SK-N-SH (cell line): ENCODE measurements around the gene FOXF1. TPM values are rescaled to one million over a fixed set of nuclear protein-coding genes. Genes with fewer than 3 reads are reported as not detected.

Source experiments
- CTCF ChIA-PET: fragments of 300-600, 350-600 bp; formaldehyde crosslinking; extraction: SDS; loops from one replicate; lab custom pipeline; 2021; lab: Yijun Ruan, JAX
- POLR2A ChIA-PET: fragments of 350-600 bp; sonication (Branson Sonifier 250); formaldehyde crosslinking; extraction: SDS; loops from one replicate; lab custom pipeline; 2020; ENCODE audit warnings: antibody characterized with exemption, inconsistent platforms; lab: Yijun Ruan, JAX
- DNase-seq: peaks from one replicate; pipeline ENCODE4 v3.0.0; 2012
- H2AFZ ChIP-seq: fragments of 200-600 bp; sonication (generic); 2 replicates; pipeline ENCODE4 v1.8.1; 2016; ENCODE audit warnings: antibody characterized with exemption, mild to moderate bottlenecking, low read depth
- H3F3A ChIP-seq: fragments of 200-600 bp; sonication (generic); replicated peaks from 2 replicates; pipeline ENCODE3; 2016; ENCODE audit warnings: antibody characterized with exemption, mild to moderate bottlenecking; ENCODE audit not compliant: insufficient read depth
- H3K27ac ChIP-seq, 2 experiments: fragments of 200-500 bp in 1 of 2; fragments of 200-600 bp in 1 of 2; sonication (Bioruptor generic) in 1 of 2; sonication (generic), shearing (Covaris generic) in 1 of 2; 2 replicates each; pipeline versions ENCODE4 v1.5.1 to v1.6.1; 2014 to 2016; ENCODE audit warnings: low read depth in 2 of 2, inconsistent platforms in 1 of 2, low read length in 1 of 2, mild to moderate bottlenecking in 1 of 2, mixed read lengths in 1 of 2
- H3K27me3 ChIP-seq: fragments of 200-600 bp; sonication (generic), shearing (Covaris generic); 2 replicates; pipeline ENCODE4 v1.6.1; 2016; ENCODE audit warnings: mixed run types; ENCODE audit not compliant: insufficient read depth
- H3K36me3 ChIP-seq, 2 experiments: fragments of 200-500 bp in 1 of 2; fragments of 200-600 bp in 1 of 2; sonication (Bioruptor generic) in 1 of 2; sonication (generic) in 1 of 2; replicated peaks in 1 of 2; 2 replicates each; pipeline versions ENCODE3 to v1.5.1; 2014 to 2016; ENCODE audit warnings: low read length in 1 of 2, mild to moderate bottlenecking in 1 of 2; ENCODE audit not compliant: insufficient read depth in 2 of 2, control insufficient read depth in 1 of 2
- H3K4me1 ChIP-seq, 2 experiments: fragments of 200-500 bp in 1 of 2; fragments of 200-600 bp in 1 of 2; sonication (Bioruptor generic) in 1 of 2; sonication (generic), shearing (Covaris generic) in 1 of 2; 2 replicates each; pipeline versions ENCODE4 v1.5.1 to v1.6.1; 2014 to 2016; ENCODE audit warnings: low read depth in 1 of 2, low read length in 1 of 2, mixed run types in 1 of 2; ENCODE audit not compliant: insufficient read depth in 2 of 2, control insufficient read depth in 1 of 2
- H3K4me2 ChIP-seq: fragments of 200-600 bp; sonication (generic), shearing (Covaris generic); 2 replicates; pipeline ENCODE4 v1.6.1; 2017; ENCODE audit warnings: mixed run types
- H3K4me3 ChIP-seq, 2 experiments: fragments of 200-500 bp in 1 of 2; fragments of 200-600 bp in 1 of 2; sonication (Bioruptor generic) in 1 of 2; sonication (generic), shearing (Covaris generic) in 1 of 2; 2 replicates each; pipeline versions ENCODE4 v1.5.1 to v1.8.1; 2014 to 2016; ENCODE audit warnings: low read depth in 2 of 2, inconsistent platforms in 1 of 2, low read length in 1 of 2, mild to moderate bottlenecking in 1 of 2, mixed read lengths in 1 of 2, moderate library complexity in 1 of 2
- H3K79me2 ChIP-seq: fragments of 200-600 bp; sonication (generic); 2 replicates; pipeline ENCODE4 v1.8.1; 2017; ENCODE audit warnings: mild to moderate bottlenecking; ENCODE audit not compliant: insufficient read depth
- H3K9ac ChIP-seq: fragments of 200-600 bp; sonication (generic); 2 replicates; pipeline ENCODE4 v1.6.1; 2017; ENCODE audit warnings: mixed run types
- H3K9me2 ChIP-seq: fragments of 200-600 bp; sonication (generic); 2 replicates; pipeline ENCODE4 v1.6.1; 2017; ENCODE audit warnings: mixed run types
- H3K9me3 ChIP-seq: fragments of 200-600 bp; sonication (generic); 2 replicates; pipeline ENCODE4 v1.6.1; 2017; ENCODE audit warnings: mixed run types, mild to moderate bottlenecking, moderate library complexity
- H4K20me1 ChIP-seq: fragments of 200-600 bp; sonication (generic); 2 replicates; pipeline ENCODE4 v1.6.1; 2017; ENCODE audit warnings: mild to moderate bottlenecking, mixed run types; ENCODE audit not compliant: insufficient read depth
- CHD2 ChIP-seq: fragments of 150-350 bp; IDR thresholded peaks from 2 replicates; pipeline ENCODE4 v1.6.1; 2018; ENCODE audit warnings: low read length; ENCODE audit not compliant: partially characterized antibody
- ELF1 ChIP-seq: IDR thresholded peaks from 2 replicates; pipeline ENCODE4 v1.4.0; 2012
- EZH2phosphoT487 ChIP-seq: fragments of 200-600 bp; sonication (generic); IDR thresholded peaks from 2 replicates; pipeline ENCODE4 v1.6.1; 2017; ENCODE audit warnings: low read depth, mixed run types, mild to moderate bottlenecking, antibody characterized with exemption, moderate library complexity, borderline replicate concordance
- FOSL2 ChIP-seq: IDR thresholded peaks from 2 replicates; pipeline ENCODE4 v1.4.0; 2012; ENCODE audit warnings: low read depth, mild to moderate bottlenecking, moderate library complexity, borderline replicate concordance
- GABPA ChIP-seq: IDR thresholded peaks from 2 replicates; pipeline ENCODE4 v1.4.0; 2012; ENCODE audit warnings: low read depth, mild to moderate bottlenecking
- JUND ChIP-seq: IDR thresholded peaks from 2 replicates; pipeline ENCODE4 v1.4.0; 2012
- MXI1 ChIP-seq: IDR thresholded peaks from 2 replicates; pipeline ENCODE4 v1.6.1; 2012; ENCODE audit warnings: mild to moderate bottlenecking, low read depth, low read length, improper control_type of control experiment
- POLR2AphosphoS5 ChIP-seq: IDR thresholded peaks from 2 replicates; pipeline ENCODE4 v1.6.1; 2012; ENCODE audit warnings: low read depth, low read length
- RAD21 ChIP-seq: IDR thresholded peaks from 2 replicates; pipeline ENCODE4 v1.6.1; 2012; ENCODE audit warnings: mild to moderate bottlenecking, low read length
- RCOR1 ChIP-seq: fragments of 150-350 bp; IDR thresholded peaks from 2 replicates; pipeline ENCODE4 v1.6.1; 2017; ENCODE audit warnings: antibody characterized with exemption, low read length
- RFX5 ChIP-seq: IDR thresholded peaks from 2 replicates; pipeline ENCODE4 v1.6.1; 2012; ENCODE audit warnings: mild to moderate bottlenecking, improper control_type of control experiment, low read length
- SIN3A ChIP-seq: IDR thresholded peaks from 2 replicates; pipeline ENCODE4 v1.6.1; 2012; ENCODE audit warnings: low read depth, mild to moderate bottlenecking, low read length, moderate library complexity, borderline replicate concordance
- WGBS: methylation state at CpG from one replicate; pipeline ENCODE4 v1.1.6; 2017; ENCODE audit warnings: low lambda C conversion rate; 5-methylcytosine and 5-hydroxymethylcytosine counted together
- polyA plus RNA-seq, 3 experiments: library from polyadenylated mRNA; depleted of rRNA; stranded (reverse); fragments of >200 nt; gene quantifications; 2 replicates each; pipeline ENCODE4 v1.2.3, GENCODE V29; 2012
- TF ChIP-seq, protein P1 (sequence below): IDR thresholded peaks from 2 replicates; pipeline ENCODE4; 2012
- TF ChIP-seq, protein P2 (sequence below): IDR thresholded peaks from 2 replicates; pipeline ENCODE4 v1.6.1; 2012; ENCODE audit warnings: mild to moderate bottlenecking, low read depth, low read length, moderate library complexity
- TF ChIP-seq, protein P3 (sequence below): IDR thresholded peaks from 2 replicates; pipeline ENCODE4 v1.4.0; 2012; ENCODE audit warnings: low read depth
- TF ChIP-seq, protein P4 (sequence below): IDR thresholded peaks from 2 replicates; pipeline ENCODE4 v1.4.0; 2012; ENCODE audit warnings: low read depth, borderline replicate concordance
- TF ChIP-seq, protein P5 (sequence below): fragments of 200-600 bp; sonication (generic); IDR thresholded peaks from 2 replicates; pipeline ENCODE4 v1.6.1; 2017; ENCODE audit warnings: antibody characterized with exemption, mild to moderate bottlenecking, moderate library complexity

The FOXF1 gene
- polyA plus RNA-seq, 1 of the 3 experiments (the other 2 are of a cell fraction): 0.02 TPM

DNA sequence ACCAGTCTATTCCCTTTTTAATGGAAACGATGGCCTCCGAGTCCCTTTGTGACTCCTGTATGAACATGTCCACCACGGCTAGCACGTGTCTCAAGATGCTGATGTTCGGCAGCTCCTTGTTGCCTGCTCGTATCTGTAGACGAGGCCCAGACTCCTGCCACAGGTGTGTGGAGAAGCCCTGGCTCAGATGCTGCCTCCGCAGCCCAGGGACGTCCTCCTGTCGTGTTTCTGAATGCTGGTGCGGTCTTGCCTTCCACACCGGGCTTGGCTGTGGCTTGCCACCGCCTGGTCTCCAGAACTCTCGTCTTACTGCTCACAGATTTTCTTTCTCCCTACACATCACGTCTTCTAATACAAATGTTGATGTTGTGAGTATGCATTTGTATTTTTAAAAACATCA is 17.0 kb downstream of the FOXF1 start:
- POLR2A ChIA-PET: no interaction called here
- Histone ChIP-seq H3K4me1 (no peaks in the 10 kb centered on the region), H3K9me2 (no peaks in the 10 kb centered on the region), H2AFZ (no peak overlapping the region), H3K36me3 (peaks cover 0 to 2% of the 10 kb centered on the region in 2 experiments), H3F3A (no peaks in the 10 kb centered on the region), H3K27ac (no peak overlapping the region), H3K27me3 (peaks cover 24% of the 10 kb centered on the region), H3K4me3 (no peak overlapping the region), H3K4me2 (no peak overlapping the region), H4K20me1 (no peaks in the 10 kb centered on the region), H3K79me2 (no peaks in the 10 kb centered on the region), H3K9ac (no peak overlapping the region), H3K9me3 (no peaks in the 10 kb centered on the region)
- 49% methylated on average over 15 of the region's 15 CpGs for WGBS
- CTCF ChIA-PET: interaction anchor here (1.5 to 4.9 kb wide), 2 partner anchors 9 to 706 kb away, joined by 6 to 37 read pairs; no protein-coding TSS in a partner anchor
- DNase-seq: no peak
- TF ChIP-seq FOSL2 (no peak), RAD21 (no peak), GABPA (no peak), CHD2 (no peak)
- TF ChIP-seq, protein P1, sequence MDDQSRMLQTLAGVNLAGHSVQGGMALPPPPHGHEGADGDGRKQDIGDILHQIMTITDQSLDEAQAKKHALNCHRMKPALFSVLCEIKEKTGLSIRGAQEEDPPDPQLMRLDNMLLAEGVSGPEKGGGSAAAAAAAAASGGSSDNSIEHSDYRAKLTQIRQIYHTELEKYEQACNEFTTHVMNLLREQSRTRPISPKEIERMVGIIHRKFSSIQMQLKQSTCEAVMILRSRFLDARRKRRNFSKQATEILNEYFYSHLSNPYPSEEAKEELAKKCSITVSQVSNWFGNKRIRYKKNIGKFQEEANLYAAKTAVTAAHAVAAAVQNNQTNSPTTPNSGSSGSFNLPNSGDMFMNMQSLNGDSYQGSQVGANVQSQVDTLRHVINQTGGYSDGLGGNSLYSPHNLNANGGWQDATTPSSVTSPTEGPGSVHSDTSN: no peak

DNA sequence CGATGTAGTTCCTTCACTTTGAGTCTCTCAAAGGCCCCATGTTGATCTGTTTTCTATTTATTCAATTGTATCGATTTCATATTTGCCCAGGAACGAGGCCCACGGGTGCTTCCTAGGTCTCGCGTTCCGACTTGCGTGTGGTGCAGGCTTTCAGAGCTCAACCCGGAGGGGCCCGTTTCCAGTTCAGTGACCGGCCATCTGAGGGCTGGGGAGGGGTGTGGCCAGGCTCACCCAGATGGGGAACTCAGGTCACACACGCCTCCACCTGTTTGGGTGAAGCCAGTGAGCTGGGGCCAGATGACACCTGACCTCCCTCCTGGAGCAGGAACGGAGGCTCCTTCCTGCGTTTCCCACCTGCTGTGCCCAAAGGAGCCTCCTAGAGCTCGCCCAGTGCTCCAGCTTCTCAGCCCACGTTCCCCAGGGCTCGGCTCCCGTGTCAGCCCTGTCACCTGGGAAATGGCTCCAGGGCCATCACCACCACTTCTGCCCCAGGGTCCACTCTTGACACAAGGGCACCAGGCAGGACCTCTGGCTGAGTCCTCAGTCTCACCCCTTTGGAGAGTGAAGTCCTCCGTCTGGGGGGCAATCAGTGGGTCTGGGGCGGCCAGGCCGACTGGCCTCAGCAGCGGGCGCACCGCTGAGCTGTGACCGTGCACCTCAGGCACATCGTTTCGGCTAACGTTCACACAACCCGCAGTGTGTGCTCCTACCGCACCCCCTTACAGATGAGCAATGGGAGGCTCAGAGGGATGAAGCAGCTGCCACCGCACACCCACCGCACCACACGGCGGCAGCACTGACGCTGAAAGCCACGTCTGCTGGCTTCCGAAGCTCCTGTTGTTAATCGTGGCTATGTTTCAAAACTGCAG is 18.0 kb downstream of the FOXF1 start:
- Histone ChIP-seq H3K4me1 (no peaks in the 10 kb centered on the region), H3F3A (no peaks in the 10 kb centered on the region), H3K4me2 (no peak overlapping the region), H2AFZ (no peak overlapping the region), H3K9me2 (no peaks in the 10 kb centered on the region), H3K4me3 (no peak overlapping the region), H3K9ac (no peak overlapping the region), H4K20me1 (no peaks in the 10 kb centered on the region), H3K27me3 (peaks cover 15% of the 10 kb centered on the region), H3K36me3 (peaks cover 0 to 2% of the 10 kb centered on the region in 2 experiments), H3K79me2 (no peaks in the 10 kb centered on the region), H3K9me3 (no peaks in the 10 kb centered on the region), H3K27ac (no peak overlapping the region)
- 57% methylated on average over 16 of the region's 38 CpGs for WGBS
- ChIA-PET POLR2A (no interaction called here), CTCF (interaction anchor here (4.9 kb wide), 1 partner anchor 10 kb away, joined by 37 read pairs; no protein-coding TSS in a partner anchor)
- no peak for DNase-seq
- no peak for TF ChIP-seq MXI1
- TF ChIP-seq ELF1: no peak
- TF ChIP-seq EZH2phosphoT487: no peak
- TF ChIP-seq, protein P2, sequence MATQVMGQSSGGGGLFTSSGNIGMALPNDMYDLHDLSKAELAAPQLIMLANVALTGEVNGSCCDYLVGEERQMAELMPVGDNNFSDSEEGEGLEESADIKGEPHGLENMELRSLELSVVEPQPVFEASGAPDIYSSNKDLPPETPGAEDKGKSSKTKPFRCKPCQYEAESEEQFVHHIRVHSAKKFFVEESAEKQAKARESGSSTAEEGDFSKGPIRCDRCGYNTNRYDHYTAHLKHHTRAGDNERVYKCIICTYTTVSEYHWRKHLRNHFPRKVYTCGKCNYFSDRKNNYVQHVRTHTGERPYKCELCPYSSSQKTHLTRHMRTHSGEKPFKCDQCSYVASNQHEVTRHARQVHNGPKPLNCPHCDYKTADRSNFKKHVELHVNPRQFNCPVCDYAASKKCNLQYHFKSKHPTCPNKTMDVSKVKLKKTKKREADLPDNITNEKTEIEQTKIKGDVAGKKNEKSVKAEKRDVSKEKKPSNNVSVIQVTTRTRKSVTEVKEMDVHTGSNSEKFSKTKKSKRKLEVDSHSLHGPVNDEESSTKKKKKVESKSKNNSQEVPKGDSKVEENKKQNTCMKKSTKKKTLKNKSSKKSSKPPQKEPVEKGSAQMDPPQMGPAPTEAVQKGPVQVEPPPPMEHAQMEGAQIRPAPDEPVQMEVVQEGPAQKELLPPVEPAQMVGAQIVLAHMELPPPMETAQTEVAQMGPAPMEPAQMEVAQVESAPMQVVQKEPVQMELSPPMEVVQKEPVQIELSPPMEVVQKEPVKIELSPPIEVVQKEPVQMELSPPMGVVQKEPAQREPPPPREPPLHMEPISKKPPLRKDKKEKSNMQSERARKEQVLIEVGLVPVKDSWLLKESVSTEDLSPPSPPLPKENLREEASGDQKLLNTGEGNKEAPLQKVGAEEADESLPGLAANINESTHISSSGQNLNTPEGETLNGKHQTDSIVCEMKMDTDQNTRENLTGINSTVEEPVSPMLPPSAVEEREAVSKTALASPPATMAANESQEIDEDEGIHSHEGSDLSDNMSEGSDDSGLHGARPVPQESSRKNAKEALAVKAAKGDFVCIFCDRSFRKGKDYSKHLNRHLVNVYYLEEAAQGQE: no peak
- TF ChIP-seq RFX5: no peak
- no peak for TF ChIP-seq FOSL2
- TF ChIP-seq RAD21: no peak
- TF ChIP-seq POLR2AphosphoS5: no peak
- TF ChIP-seq, protein P3, sequence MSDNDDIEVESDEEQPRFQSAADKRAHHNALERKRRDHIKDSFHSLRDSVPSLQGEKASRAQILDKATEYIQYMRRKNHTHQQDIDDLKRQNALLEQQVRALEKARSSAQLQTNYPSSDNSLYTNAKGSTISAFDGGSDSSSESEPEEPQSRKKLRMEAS: no peak
- no peak for TF ChIP-seq SIN3A
- no peak for TF ChIP-seq RCOR1
- TF ChIP-seq, protein P4, sequence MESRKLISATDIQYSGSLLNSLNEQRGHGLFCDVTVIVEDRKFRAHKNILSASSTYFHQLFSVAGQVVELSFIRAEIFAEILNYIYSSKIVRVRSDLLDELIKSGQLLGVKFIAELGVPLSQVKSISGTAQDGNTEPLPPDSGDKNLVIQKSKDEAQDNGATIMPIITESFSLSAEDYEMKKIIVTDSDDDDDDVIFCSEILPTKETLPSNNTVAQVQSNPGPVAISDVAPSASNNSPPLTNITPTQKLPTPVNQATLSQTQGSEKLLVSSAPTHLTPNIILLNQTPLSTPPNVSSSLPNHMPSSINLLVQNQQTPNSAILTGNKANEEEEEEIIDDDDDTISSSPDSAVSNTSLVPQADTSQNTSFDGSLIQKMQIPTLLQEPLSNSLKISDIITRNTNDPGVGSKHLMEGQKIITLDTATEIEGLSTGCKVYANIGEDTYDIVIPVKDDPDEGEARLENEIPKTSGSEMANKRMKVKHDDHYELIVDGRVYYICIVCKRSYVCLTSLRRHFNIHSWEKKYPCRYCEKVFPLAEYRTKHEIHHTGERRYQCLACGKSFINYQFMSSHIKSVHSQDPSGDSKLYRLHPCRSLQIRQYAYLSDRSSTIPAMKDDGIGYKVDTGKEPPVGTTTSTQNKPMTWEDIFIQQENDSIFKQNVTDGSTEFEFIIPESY: no peak
- TF ChIP-seq JUND: no peak
- TF ChIP-seq, protein P5, sequence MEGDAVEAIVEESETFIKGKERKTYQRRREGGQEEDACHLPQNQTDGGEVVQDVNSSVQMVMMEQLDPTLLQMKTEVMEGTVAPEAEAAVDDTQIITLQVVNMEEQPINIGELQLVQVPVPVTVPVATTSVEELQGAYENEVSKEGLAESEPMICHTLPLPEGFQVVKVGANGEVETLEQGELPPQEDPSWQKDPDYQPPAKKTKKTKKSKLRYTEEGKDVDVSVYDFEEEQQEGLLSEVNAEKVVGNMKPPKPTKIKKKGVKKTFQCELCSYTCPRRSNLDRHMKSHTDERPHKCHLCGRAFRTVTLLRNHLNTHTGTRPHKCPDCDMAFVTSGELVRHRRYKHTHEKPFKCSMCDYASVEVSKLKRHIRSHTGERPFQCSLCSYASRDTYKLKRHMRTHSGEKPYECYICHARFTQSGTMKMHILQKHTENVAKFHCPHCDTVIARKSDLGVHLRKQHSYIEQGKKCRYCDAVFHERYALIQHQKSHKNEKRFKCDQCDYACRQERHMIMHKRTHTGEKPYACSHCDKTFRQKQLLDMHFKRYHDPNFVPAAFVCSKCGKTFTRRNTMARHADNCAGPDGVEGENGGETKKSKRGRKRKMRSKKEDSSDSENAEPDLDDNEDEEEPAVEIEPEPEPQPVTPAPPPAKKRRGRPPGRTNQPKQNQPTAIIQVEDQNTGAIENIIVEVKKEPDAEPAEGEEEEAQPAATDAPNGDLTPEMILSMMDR: no peak
